OCI-LY7 (cell line): ENCODE data around the gene ZNF513. TPM values are rescaled to one million over a fixed set of nuclear protein-coding genes. Genes with fewer than 3 reads are reported as not detected.

ENCODE experiments used
- BruUV-seq: library from RNA; stranded (reverse); fragments of 400-500 nt; replicated peaks from 2 replicates; lab custom pipeline; 2021; lab: Mats Ljungman, UMichigan
- CTCF ChIA-PET: fragments of 300-600 bp; sonication (Branson Sonifier 250); formaldehyde crosslinking; loops from one replicate; lab custom pipeline; 2022; ENCODE audit warnings: antibody characterized with exemption; ENCODE audit not compliant: unreplicated experiment; lab: Charles Lee
- POLR2A ChIA-PET: fragments of 300-600 bp; sonication (Branson Sonifier 250); formaldehyde crosslinking; loops from one replicate; lab custom pipeline; 2022; ENCODE audit warnings: antibody characterized with exemption; lab: Charles Lee
- DNase-seq: peaks from one replicate; pipeline ENCODE4 v3.0.0-alpha.2; 2015; ENCODE audit warnings: low spot score
- H2AFZ ChIP-seq: fragments of 200-600 bp; sonication (generic), shearing (Covaris generic); 2 replicates; pipeline ENCODE4 v1.6.1; 2014; ENCODE audit warnings: mild to moderate bottlenecking, antibody characterized with exemption, low read length, moderate library complexity
- H3K27ac ChIP-seq: fragments of 200-600 bp; sonication (generic); 2 replicates; pipeline ENCODE4 v1.5.1; 2014; ENCODE audit warnings: mixed run types, low read depth, mild to moderate bottlenecking, moderate library complexity, low read length, inconsistent platforms; ENCODE audit not compliant: poor library complexity, severe bottlenecking
- H3K36me3 ChIP-seq: fragments of 200-600 bp; sonication (generic); 2 replicates; pipeline ENCODE4 v1.6.1; 2014; ENCODE audit warnings: mild to moderate bottlenecking, antibody characterized with exemption, low read length, moderate library complexity, mixed read lengths; ENCODE audit not compliant: insufficient read depth
- H3K4me1 ChIP-seq: fragments of 200-600 bp; sonication (generic); 2 replicates; pipeline ENCODE4 v1.5.1; 2014; ENCODE audit warnings: mild to moderate bottlenecking, low read length; ENCODE audit not compliant: insufficient read depth, poor library complexity, severe bottlenecking
- H3K4me2 ChIP-seq: fragments of 200-600 bp; sonication (generic); 2 replicates; pipeline ENCODE4 v1.6.1; 2014; ENCODE audit warnings: mild to moderate bottlenecking, low read length
- H3K4me3 ChIP-seq: fragments of 200-600 bp; sonication (generic); 2 replicates; pipeline ENCODE4 v1.5.1; 2014; ENCODE audit warnings: mild to moderate bottlenecking, low read depth, low read length; ENCODE audit not compliant: poor library complexity, severe bottlenecking
- H3K79me2 ChIP-seq: fragments of 200-600 bp; sonication (generic); 2 replicates; pipeline ENCODE4 v1.6.1; 2016; ENCODE audit warnings: low read depth, mild to moderate bottlenecking, low read length, moderate library complexity, mixed read lengths; ENCODE audit not compliant: insufficient read depth
- H3K9me2 ChIP-seq: fragments of 200-600 bp; sonication (generic); 2 replicates; pipeline ENCODE4 v1.6.1; 2016; ENCODE audit warnings: mild to moderate bottlenecking, low read length, mixed read lengths; ENCODE audit not compliant: insufficient read depth
- H3K9me3 ChIP-seq: fragments of 200-600 bp; sonication (generic); 2 replicates; pipeline ENCODE4 v1.6.1; 2014; ENCODE audit warnings: mild to moderate bottlenecking, mixed run types, low read length, mixed read lengths
- H4K20me1 ChIP-seq: fragments of 200-600 bp; sonication (generic); 2 replicates; pipeline ENCODE4 v1.6.1; 2014; ENCODE audit warnings: mild to moderate bottlenecking, antibody characterized with exemption, low read length, moderate library complexity, mixed read lengths; ENCODE audit not compliant: insufficient read depth
- EZH2phosphoT487 ChIP-seq: fragments of 200-600 bp; sonication (generic); IDR thresholded peaks from 2 replicates; pipeline ENCODE4 v1.6.1; 2018; ENCODE audit warnings: low read depth, borderline replicate concordance, mild to moderate bottlenecking, mixed run types, antibody characterized with exemption, low read length, moderate library complexity, mixed read lengths
- intact Hi-C: fragments of 100-400 bp; cut with micrococcal nuclease; formaldehyde crosslinking; loops from one replicate; pipeline ENCODE4 v1.10.0; 2022; ENCODE audit not compliant: unreplicated experiment
- total RNA-seq, 2 experiments: library from RNA; depleted of rRNA in 1 of 2; stranded (reverse); fragments of >200 nt in 1 of 2; shearing (Covaris generic) in 1 of 2; gene quantifications; 2 replicates each; pipeline ENCODE4 v1.2.3, GENCODE V29; 2014 to 2022
- TF ChIP-seq, protein P1 (sequence below): fragments of 200-600 bp; sonication (generic); conservative IDR thresholded peaks from 2 replicates; pipeline ENCODE4 v1.5.1; 2014; ENCODE audit warnings: mild to moderate bottlenecking, antibody characterized with exemption, low read length, moderate library complexity, mixed read lengths

Gene ZNF513
- total RNA-seq, 2 experiments from 2014 or later: 10.0 to 10.9 TPM

DNA sequence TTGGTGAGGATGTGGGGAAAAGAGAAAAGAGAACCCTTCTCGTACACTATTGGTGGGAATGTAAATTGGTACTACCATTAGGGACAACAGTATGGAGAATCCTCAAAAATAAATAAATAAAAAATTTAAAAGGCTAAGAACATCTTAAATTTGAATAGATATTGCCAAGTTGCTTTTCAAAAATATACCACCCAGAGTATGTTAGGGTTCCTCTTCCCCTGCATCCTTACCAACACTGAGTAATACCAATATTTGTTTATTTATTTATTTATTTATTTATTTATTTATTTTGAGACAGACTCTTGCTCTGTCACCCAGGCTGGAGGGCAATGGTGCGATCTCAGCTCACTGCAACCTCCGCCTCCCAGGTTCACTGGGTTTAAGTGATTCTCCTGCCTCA is 42.4 kb upstream of the ZNF513 start:
- peaks cover 7% of the 10 kb centered on the region for H3K4me1 ChIP-seq
- H3K79me2 ChIP-seq: no peaks in the 10 kb centered on the region
- H3K9me2 ChIP-seq: no peaks in the 10 kb centered on the region
- BruUV-seq: no TSS peak
- TF ChIP-seq EZH2phosphoT487: no peak
- TF ChIP-seq, protein P1, sequence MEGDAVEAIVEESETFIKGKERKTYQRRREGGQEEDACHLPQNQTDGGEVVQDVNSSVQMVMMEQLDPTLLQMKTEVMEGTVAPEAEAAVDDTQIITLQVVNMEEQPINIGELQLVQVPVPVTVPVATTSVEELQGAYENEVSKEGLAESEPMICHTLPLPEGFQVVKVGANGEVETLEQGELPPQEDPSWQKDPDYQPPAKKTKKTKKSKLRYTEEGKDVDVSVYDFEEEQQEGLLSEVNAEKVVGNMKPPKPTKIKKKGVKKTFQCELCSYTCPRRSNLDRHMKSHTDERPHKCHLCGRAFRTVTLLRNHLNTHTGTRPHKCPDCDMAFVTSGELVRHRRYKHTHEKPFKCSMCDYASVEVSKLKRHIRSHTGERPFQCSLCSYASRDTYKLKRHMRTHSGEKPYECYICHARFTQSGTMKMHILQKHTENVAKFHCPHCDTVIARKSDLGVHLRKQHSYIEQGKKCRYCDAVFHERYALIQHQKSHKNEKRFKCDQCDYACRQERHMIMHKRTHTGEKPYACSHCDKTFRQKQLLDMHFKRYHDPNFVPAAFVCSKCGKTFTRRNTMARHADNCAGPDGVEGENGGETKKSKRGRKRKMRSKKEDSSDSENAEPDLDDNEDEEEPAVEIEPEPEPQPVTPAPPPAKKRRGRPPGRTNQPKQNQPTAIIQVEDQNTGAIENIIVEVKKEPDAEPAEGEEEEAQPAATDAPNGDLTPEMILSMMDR: no peak
- H3K36me3 ChIP-seq: no peaks in the 10 kb centered on the region
- no peaks in the 10 kb centered on the region for H3K9me3 ChIP-seq
- CTCF ChIA-PET: no interaction called here
- no peak overlapping the region for H3K4me2 ChIP-seq
- DNase-seq: no peak
- H2AFZ ChIP-seq: no peak overlapping the region
- no peak overlapping the region for H3K27ac ChIP-seq
- no peaks in the 10 kb centered on the region for H4K20me1 ChIP-seq
- POLR2A ChIA-PET: no interaction called here
- intact Hi-C loops: no loop called here
- no peak overlapping the region for H3K4me3 ChIP-seq

DNA sequence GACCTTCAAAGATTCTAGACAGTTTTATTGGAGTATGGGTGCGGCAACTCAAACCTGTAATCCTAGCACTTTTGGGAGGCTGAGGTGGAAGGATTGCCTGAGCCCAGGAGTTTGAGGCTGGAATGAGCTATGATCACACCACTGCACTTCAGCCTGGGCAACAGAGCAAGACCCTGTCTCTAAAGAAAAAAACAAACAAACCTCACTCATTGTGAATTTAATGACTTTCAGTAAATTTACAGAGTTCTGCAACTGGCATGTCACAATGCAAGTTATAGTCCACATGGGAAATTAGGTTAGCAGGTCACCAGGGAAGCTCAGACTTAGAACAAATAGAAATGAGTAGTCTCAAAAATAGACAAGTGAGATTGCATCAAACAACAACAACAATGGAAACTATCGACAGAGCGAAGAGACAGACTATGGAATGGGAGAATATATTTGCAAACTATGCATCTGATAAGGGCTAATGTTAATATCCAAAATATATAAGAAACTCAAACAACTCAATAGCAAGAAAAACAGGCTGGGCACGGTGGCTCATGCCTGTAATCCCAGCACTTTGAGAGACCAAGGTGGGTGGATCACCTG is 41.2 kb upstream of the ZNF513 start:
- intact Hi-C loops: no loop called here
- Histone ChIP-seq H2AFZ (no peak overlapping the region), H4K20me1 (no peaks in the 10 kb centered on the region), H3K4me1 (no peaks in the 10 kb centered on the region), H3K36me3 (no peaks in the 10 kb centered on the region), H3K9me3 (no peaks in the 10 kb centered on the region), H3K9me2 (no peaks in the 10 kb centered on the region), H3K4me3 (no peak overlapping the region), H3K79me2 (no peaks in the 10 kb centered on the region), H3K4me2 (no peak overlapping the region), H3K27ac (no peak overlapping the region)
- BruUV-seq: no TSS peak
- CTCF ChIA-PET: interaction anchor here (0.6 kb wide), 1 partner anchor 288 kb away, joined by 3 read pairs; no protein-coding TSS in a partner anchor
- TF ChIP-seq EZH2phosphoT487: no peak
- TF ChIP-seq, protein P1: no peak
- POLR2A ChIA-PET: interaction anchor here (0.9 to 1.2 kb wide), 2 partner anchors 12 to 13 kb away, joined by 3 to 6 read pairs; no protein-coding TSS in a partner anchor
- DNase-seq: no peak

DNA sequence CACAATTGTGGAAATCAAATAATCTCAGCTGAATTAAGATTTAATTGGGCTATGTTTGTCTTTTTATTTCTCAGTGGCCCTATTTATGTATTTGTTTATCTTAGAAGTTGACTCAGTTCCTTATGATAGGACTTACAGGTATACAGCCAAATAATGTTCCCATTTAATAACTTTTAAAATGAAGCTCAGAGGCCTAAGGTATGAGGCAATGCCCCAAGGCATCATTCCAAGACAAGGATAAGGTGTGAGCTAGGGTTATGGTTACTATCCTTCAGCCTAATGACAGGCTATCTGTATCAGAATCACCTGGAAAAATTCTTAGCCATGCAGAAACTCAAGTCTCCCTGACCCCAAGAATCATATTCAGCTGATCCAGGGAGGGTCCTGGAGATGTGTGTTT is 40.5 kb upstream of the ZNF513 start:
- no peak overlapping the region for H3K4me3 ChIP-seq
- ChIA-PET POLR2A (interaction anchor here (0.9 to 1.2 kb wide), 2 partner anchors 11 to 13 kb away, joined by 3 to 6 read pairs; no protein-coding TSS in a partner anchor), CTCF (no interaction called here)
- H2AFZ ChIP-seq: no peak overlapping the region
- H3K4me1 ChIP-seq: no peaks in the 10 kb centered on the region
- H3K4me2 ChIP-seq: no peak overlapping the region
- H4K20me1 ChIP-seq: no peaks in the 10 kb centered on the region
- no TSS peak for BruUV-seq
- intact Hi-C loops: no loop called here
- DNase-seq: no peak
- TF ChIP-seq, protein P1: no peak
- TF ChIP-seq EZH2phosphoT487: no peak
- no peaks in the 10 kb centered on the region for H3K9me3 ChIP-seq
- no peaks in the 10 kb centered on the region for H3K9me2 ChIP-seq
- no peak overlapping the region for H3K27ac ChIP-seq
- H3K79me2 ChIP-seq: no peaks in the 10 kb centered on the region
- H3K36me3 ChIP-seq: no peaks in the 10 kb centered on the region
